IPS-11a (cell line): ENCODE data around the gene PPM1B.
"Not testable (repeated sequence)": the region's sequence is repeated elsewhere in the genome, so short reads cannot be mapped to it uniquely, and the experiment has no call there.

ENCODE experiments used
- H3K4me3 ChIP-seq: one replicate; pipeline ENCODE4 v1.5.1; 2013; ENCODE audit warnings: low read depth, low read length, control low read depth

The PPM1B gene

DNA sequence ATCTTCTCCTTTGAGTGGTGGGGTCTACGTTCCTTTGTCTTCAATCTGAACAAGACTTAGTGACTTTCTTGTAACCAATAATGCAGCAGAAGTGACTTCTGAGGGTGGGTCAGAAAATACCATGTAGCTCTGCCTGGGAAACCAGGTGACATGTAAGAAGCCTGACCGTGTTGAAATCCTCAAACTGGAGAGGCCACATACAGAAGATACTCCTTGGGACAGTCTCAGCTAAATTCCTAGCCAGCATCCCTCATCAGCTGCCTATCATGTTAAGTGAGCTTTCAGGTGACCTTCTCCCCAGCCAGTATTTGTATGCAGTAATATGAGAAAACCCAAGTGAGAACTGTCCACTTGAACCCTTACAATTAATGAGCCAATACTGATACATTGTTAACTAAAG is 27.0 kb downstream of the PPM1B start:
- no peak overlapping the region for H3K4me3 ChIP-seq

DNA sequence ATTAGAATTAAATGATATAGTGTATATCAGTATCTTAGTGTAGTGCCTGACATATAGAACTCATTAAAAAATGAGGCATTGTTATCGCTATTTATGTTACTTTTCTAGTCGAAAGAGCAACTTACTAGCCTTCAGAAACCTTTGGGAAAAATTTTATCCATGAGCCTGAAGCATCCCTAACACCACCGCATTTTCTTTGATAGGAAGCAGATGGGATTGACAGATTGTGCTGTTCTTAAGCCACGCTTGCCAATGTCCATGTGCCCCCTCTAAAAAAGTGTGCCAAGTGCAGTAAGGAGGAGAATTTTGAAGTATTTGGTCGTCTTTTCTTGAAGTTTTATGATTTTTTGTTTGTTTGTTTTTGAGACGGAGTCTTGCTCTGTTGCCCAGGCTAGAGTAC is 29.1 kb downstream of the PPM1B start:
- H3K4me3 ChIP-seq, result no peak overlapping the region

DNA sequence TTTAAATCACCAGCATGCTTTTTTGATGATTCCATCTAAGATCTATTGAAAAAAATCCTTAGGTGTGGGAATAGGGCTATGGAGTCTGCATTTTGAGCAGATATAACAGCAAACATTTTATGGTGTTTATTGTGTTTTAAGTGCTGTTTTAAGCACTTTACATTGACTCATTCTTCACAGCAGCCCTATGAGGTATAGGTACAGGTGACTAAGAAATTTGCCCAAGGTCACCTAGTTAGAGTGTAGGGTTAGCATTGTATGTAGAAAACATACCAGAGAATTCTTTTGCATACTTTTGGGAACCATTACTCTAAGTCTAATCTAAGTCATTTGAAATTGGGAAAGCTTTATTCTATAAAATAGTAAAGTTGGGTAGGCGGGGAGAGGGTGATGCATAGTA is 31.3 kb downstream of the PPM1B start:
- H3K4me3 ChIP-seq, result no peak overlapping the region

DNA sequence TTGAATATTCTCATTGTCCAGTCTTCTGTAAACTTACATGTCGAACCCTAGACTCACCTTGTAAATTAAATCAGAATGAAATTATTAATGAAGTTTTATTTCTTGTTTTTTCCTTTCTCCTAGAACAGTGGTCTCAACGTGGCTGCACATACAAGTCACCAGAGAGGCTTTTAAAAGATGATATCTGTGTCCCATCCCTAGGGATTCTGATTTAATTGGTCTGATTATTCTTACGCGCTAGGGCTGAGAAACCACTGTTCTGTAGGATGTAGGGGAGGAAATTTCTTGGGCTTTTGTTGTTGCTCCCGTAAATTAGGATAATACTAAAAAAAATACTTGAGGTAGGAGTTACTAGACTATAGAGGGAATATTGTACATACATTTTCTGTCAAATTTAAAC is 32.1 kb downstream of the PPM1B start:
- H3K4me3 ChIP-seq, result no peak overlapping the region

DNA sequence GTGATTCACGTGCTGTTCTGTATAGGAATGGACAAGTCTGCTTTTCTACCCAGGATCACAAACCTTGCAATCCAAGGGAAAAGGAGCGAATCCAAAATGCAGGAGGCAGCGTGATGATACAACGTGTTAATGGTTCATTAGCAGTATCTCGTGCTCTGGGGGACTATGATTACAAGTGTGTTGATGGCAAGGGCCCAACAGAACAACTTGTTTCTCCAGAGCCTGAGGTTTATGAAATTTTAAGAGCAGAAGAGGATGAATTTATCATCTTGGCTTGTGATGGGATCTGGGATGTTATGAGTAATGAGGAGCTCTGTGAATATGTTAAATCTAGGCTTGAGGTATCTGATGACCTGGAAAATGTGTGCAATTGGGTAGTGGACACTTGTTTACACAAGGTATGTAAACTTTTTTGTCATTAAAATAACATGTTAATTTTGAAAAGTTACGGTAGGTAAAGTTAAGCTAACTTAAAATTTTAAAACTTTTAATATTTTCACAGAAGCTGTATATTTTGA is 33.0 kb downstream of the PPM1B start:
- H3K4me3 ChIP-seq, result no peak overlapping the region

DNA sequence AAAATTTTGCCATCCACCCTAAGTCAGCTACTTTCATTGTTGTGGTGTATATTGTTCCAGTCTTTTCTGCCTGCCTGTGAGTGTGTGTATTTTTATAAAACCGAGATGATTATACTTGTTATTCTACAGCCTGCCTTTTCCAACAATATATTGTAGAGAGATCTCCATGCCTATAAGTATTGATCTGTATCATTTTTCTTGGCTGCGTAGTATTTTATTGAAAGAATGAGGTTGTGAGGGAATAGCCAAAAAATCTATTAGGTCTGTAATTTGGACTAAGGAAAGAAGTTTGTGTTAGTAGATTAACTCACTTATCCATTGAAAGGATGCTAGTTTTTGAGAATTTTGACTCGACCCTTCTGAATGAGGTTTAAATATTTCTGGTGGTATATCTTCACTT is 34.9 kb downstream of the PPM1B start:
- no peak overlapping the region for H3K4me3 ChIP-seq

DNA sequence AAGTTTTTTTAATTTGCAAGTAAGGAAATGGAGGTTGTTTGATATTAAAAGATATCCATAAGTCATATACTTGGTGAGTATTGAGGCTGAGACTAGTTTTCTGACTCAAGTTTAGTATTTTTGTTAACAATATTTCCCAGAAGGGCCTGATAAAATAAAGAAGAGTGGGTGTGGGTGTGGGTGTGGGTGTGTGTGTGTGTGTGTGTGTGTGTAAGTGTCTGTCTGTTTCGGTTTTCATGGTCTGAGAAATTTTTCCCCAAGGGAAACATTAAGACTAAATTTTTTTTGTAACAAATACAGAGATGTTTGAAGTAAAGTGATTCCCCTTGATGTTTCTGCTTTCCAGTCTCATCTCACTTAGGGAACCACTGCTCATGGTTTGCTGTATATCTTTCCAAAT is 36.5 kb downstream of the PPM1B start:
- no peak overlapping the region for H3K4me3 ChIP-seq

DNA sequence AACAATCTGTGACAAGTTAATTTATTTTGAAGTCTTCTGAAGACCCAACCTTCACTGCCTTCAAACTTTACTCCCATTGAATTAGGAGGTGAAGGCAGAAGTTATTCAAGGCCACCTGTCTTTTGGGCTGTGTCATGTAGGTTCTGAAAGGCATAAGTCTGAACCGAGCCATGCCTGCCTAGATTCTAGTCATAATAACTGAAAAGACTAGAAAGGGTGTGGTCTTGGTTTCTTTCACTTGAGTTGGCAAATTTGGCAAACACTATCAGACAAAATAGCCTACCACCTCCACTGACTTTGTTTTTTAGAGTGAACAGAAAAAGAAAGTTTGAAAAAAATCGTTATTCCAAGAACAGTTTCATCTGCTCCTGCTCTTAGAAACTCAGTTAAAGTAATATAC is 38.4 kb downstream of the PPM1B start:
- H3K4me3 ChIP-seq, result no peak overlapping the region

DNA sequence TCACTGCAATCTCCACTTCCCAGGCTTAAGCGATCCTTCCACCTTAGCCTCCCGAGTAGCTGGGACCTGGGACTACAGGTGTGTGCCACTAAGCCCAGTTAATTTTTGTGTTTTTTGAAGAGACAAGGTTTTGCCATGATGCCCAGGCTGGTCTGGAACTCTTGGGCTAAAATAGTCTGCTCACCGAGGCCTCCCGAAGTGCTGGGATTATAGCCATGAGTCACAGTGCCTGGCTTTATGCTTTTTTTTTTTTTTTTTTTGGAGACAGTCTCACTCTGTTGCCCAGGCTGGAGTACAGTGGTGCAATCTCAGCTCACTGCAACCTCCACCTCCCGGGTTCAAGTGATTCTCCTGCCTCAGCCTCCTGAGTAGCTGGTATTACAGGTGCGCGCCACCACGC is 39.0 kb downstream of the PPM1B start:
- not testable (repeated sequence) for H3K4me3 ChIP-seq

DNA sequence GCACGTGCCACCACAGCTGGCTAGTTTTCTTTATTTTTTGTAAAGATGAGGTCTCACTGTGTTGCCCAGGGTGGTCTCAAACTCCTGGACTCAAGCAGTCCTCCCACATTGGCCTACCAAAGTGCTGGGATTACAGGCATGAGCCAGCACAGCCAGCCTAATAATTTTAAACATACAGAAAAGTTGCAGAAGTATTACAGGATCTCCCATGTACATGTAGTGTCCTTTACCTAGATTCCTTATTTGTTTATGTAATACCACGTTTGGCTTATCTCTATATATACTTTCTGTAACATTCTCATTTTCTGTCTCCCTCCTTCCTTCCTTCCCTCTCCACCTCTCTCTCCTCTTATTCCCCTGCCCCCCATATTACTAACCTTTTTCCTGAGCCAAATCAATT is 41.7 kb downstream of the PPM1B start:
- H3K4me3 ChIP-seq, result no peak overlapping the region

DNA sequence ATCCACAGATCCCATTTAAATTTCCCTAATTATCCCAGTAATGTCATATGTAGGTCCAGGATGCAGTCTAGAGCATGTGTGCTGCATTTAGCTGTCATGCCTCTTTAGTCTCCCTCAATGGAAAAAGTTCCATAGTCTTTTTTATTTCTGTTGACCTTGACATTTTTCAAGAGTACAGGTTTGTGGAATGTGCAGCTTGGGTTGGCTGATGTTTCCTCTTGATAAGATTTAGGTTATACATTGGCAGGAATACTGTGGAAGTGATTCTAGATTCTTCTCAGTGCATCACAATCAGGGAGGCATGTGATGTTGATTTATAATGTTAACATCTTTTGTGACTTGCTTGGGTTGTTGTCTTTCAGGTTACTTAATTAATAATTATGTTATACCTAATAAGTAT is 42.5 kb downstream of the PPM1B start:
- no peak overlapping the region for H3K4me3 ChIP-seq

DNA sequence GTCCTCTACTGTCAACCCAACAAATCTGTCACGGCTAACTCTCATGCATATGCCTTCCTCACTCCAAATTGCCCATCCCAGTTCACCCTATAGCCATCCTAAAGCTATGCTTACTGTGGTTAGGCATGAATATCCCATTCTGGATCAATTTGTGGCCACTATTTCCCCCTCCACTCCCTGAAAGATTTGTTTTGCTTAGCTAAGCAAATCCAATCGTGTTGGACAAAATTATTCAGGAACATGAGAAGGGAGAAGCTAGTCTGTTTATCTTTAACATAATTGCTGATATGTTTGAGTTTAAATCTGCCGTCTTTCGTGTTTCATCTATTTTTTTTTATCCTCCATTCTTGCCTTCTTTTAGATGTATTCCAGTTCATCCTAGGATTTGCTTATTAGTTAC is 43.6 kb downstream of the PPM1B start:
- no peak overlapping the region for H3K4me3 ChIP-seq

DNA sequence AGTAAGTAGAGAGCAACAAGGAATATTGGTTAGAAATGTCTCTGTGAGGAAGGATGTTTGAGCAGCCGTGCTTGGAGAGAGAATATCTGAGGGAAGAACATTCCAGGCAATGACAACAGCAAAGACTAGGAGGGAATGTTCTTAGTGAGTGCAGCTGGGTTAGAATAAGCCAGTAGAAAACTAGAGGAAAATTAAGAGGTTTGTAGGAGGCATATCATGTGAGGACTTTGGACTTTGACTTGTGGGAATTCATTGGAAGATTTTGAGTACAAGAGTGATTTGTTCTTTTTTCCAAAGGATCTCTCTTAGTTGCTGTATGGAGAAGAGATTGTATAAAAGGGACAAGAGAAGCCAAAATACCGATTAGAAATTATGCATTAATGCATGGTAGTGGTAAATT is 47.2 kb downstream of the PPM1B start:
- no peak overlapping the region for H3K4me3 ChIP-seq

DNA sequence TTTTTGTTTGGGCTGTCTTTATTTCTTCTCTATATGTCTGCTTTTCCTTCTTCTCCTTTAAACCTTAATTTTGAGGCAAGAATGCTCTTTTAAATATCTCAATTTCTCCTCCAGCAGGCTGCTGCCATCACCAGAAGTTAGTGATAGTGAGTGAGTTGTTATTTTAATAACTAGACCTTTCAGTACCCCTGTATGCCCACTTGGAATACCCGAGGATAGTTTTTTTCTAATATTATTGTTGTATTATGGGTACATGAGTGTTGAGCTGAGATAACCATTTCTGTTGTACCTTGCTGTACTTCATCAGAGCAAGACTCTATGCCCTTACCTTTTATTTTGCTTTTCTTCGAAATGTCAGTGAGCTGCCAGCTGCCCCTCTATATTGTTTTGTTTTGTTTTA is 50.1 kb downstream of the PPM1B start:
- H3K4me3 ChIP-seq, result no peak overlapping the region

DNA sequence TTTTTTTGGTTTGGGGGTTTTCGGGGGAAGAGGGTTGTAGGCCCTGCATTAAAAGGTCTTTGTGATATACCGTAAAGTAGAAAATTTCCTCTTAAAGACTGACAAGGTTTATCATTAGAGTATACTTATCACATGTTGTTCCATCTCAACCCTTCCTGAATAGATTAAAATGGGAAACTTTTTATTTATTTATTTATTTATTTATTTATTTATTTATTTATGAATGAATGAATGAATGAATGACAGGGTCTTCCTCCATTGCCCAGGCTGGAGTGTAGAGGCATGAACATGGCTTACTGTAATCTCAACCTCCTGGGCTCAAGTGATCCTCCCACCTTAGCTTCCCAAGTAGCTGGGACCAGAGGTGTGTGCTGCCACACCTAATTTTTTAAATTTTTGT is 58.1 kb downstream of the PPM1B start:
- H3K4me3 ChIP-seq, result no peak overlapping the region

DNA sequence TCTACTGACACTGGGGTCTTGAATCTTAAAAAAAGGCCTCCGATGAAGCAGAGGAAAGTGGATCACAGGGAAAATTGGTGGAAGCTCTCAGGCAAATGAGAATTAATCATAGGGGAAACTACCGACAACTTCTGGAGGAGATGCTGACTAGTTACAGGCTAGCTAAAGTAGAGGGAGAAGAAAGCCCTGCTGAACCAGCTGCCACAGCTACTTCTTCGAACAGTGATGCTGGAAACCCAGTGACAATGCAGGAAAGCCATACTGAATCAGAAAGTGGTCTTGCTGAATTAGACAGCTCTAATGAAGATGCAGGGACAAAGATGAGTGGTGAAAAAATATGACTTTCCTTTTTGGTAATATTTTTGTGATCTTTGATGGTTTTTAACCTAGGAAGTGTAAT is 61.7 kb downstream of the PPM1B start:
- no peak overlapping the region for H3K4me3 ChIP-seq

DNA sequence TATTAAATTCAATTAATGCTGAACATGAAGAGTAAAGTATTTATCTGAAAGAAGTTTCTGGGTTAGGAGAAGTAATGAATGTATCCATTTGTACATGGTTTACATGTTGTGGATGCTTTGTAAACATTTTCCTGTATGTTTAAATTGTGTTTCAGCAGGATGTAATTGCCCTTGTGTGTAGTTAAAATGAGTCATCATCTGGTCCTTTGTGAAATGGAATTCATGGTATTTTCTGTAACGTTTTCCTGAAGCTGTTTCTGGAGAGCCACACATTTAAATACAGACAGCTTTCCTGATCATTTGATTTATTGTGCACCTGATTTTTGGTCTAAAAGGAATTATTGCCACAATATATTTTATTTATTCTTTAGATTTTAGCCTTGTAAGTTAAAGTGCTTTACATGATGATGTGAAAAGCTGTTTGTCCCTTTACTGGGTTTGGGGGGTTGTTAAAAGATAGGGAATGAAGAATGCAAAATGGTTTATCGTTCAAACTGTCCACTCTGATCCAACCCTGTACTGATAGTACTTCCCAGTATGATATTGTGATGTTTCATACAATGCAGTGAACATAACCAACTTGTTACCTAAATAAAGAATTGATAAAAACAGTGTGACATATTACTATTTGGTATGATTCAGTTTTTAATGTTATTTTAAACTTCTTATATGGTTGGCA is 64.9 kb downstream of the PPM1B start:
- H3K4me3 ChIP-seq, result no peak overlapping the region

DNA sequence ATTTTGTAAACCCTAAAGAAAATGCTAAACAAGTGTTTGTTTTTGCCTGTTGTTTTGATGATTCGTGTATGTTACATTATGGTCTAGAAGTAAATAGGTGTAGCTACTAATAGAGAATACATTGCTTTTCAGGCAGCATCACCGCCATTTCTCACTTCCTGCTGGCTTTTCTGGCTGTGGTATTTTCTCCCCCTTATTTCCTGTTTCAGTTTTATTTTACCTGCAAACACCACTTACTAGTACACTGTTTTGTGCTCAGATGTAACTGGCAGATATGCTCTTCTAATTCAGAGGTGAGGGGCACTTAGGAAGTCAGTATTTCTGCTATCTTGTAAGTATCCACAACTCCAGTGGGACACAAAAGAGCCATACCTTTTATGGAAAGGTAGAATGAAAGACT is 68.5 kb downstream of the PPM1B start:
- H3K4me3 ChIP-seq, result no peak overlapping the region

DNA sequence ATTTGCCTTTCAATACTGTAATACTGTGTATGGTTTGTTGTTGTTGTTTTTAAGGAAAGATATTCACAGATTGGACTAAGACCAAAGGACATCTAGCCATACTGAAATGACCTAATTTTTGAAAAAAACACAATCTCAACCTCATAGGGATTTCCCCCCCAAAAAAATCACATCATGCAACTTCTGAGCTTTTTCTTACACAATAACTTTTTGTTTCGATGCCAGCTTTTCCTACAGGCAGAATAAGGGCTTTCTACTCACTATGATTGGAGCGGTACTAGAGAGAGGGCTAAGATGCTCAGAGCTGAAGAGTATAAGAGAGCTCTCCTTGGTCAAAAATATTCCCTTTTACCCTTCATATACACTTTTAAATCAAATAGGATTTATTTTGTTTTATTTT is 74.2 kb downstream of the PPM1B start:
- no peak overlapping the region for H3K4me3 ChIP-seq

DNA sequence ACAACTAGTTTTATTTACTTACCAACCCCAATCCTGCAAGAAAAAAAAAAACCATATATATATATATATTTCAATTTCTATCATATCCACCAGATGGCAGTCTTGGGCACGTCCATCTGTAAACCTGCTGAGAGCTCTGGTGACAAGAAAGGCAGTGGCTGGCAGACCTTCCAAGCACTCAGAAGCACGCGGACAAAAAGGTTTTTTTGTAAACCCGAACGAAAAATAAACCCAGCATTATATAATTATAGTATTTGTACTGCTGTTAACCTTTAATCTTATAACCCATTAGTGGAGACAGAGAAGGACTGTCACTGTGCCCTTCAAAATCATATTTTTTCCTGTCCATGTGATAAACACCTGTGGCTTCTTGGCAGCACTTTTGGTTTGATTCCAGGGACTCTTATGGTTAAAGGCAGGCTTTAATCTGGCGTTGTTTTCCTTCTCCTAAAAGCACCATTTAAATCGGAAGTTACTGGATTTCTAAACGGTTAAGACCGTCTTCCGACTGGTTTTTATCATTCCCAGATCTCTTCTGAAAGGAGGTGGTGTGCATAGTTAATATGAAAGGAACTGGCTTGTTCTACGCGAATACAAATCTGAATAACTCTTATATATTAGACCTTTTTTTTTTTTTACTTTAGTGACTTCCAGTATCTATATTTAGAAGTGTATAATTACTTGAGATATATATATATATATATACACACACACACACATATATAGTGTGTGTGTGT is 75.6 kb downstream of the PPM1B start:
- H3K4me3 ChIP-seq, result no peak overlapping the region

DNA sequence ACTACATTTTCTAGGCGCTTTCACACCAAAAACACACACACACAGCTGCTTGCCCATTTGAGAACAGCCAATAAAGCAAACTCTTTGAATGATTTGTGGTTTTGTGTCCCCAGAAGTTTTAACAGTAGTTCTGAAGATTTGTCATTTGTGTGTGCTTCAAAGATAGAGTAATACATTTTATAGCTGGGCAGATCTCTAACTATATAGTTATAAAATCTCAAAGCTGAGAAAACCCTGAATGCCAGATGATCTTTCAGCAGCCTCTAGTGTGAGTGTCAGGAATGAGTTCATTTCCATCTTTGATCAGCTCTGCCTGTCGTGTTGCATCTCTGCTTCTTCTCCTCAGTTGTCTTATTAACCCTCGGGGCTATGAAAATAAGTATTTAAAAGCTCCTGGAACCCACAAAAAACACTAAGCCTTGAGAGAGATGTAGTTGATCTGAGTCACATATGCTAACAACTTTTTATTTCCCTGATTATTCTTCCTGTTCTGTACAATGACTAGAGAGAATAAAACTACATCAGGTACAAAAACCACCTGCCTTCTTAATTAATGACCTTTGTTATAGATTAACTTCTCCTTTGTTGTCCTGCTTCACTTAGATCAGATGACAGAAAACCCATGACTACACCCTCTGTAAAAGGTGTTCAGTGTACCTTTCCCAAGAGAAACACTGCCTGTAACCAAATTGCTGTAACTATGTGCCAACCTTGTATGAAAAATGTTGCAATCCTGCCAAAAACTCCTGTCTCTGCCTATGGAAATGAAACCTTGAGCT is 76.6 kb downstream of the PPM1B start:
- no peak overlapping the region for H3K4me3 ChIP-seq

DNA sequence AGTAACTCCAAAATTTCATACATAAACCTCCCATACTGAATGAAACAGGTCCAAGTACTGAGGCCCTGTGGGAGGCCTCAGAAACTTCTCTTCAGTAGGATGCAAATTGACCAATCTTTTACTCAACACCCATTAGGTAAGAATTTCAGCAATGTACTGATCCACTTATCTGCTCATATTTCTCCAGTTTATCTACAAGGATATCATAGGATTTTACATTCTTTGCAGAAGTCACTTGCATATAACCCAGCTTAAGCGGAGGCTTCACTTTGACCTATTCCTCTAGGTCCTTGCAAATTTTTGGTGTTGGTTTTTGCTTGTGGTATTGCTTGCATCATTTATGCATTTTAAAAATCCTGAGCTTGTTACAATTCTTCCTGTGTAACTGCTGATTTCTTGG is 77.8 kb downstream of the PPM1B start:
- no peak overlapping the region for H3K4me3 ChIP-seq
